HepG2 (cell line): ENCODE data around the gene TSPAN32. TPM values are rescaled to one million over a fixed set of nuclear protein-coding genes. Genes with fewer than 3 reads are reported as not detected.

Experiments
- RBM39 ChIP-seq: fragments of 200-400 bp; formaldehyde crosslinking; IDR thresholded peaks from one replicate; pipeline ENCODE4 v1.6.1; 2018; ENCODE audit warnings: antibody characterized with exemption, mild to moderate bottlenecking, low read depth, low read length; ENCODE audit not compliant: poor library complexity, severe bottlenecking
- STAT5B ChIP-seq: sonication (generic); formaldehyde crosslinking; IDR thresholded peaks from 2 replicates; pipeline ENCODE4 v1.4.0; 2020; ENCODE audit warnings: missing genetic modification reagents
- TCF12 ChIP-seq, 2 experiments: fragments of 450-650 bp in 1 of 2; sonication (generic) in 1 of 2; formaldehyde crosslinking in 1 of 2; IDR thresholded peaks; 2 replicates each; pipeline versions ENCODE4 v1.6.1 to v1.8.0; 2017 to 2022; ENCODE audit warnings: antibody characterized with exemption in 1 of 2, mild to moderate bottlenecking in 1 of 2, missing genetic modification reagents in 1 of 2, moderate library complexity in 1 of 2
- polyA plus RNA-seq, 8 experiments: library from polyadenylated mRNA; depleted of rRNA in 3 of 8; stranded (reverse) in 7 of 8; unstranded in 1 of 8; fragments of >200 nt; fragmentation: Illumina TruSeq in 4 of 8; extraction: Trizol in 4 of 8; gene quantifications; 2 replicates each; pipeline versions ENCODE4 v1.2.1 to v1.2.3, GENCODE V29; 2011 to 2016; ENCODE audit warnings: low read depth in 4 of 8, missing spikeins in 1 of 8, mixed read lengths in 1 of 8; ENCODE audit not compliant: insufficient read depth in 1 of 8
- total RNA-seq, 5 experiments: library from RNA; depleted of rRNA; stranded (reverse); fragments of >200 nt; fragmentation: Illumina TruSeq; extraction: Trizol; gene quantifications; 2 replicates each; pipeline ENCODE4 v1.2.3, GENCODE V29; 2016; ENCODE audit warnings: low read depth in 1 of 5
- TF ChIP-seq, protein P1 (sequence below): sonication (generic); formaldehyde crosslinking; conservative IDR thresholded peaks from 2 replicates; pipeline ENCODE4 v1.4.0; 2020; ENCODE audit warnings: missing genetic modification reagents
- TF ChIP-seq, protein P2 (sequence below): IDR thresholded peaks from 2 replicates; pipeline ENCODE4 v1.6.1; 2016
- TF ChIP-seq, protein P3 (sequence below): sonication (generic); formaldehyde crosslinking; IDR thresholded peaks from 2 replicates; pipeline ENCODE4 v1.4.0; 2020; ENCODE audit warnings: missing genetic modification reagents

The TSPAN32 gene
- total and polyA plus RNA-seq, 2 of the 13 experiments (the other 11 are each of a cell fraction or from before 2014, with no cell fraction given): 0.09 to 0.70 TPM

DNA sequence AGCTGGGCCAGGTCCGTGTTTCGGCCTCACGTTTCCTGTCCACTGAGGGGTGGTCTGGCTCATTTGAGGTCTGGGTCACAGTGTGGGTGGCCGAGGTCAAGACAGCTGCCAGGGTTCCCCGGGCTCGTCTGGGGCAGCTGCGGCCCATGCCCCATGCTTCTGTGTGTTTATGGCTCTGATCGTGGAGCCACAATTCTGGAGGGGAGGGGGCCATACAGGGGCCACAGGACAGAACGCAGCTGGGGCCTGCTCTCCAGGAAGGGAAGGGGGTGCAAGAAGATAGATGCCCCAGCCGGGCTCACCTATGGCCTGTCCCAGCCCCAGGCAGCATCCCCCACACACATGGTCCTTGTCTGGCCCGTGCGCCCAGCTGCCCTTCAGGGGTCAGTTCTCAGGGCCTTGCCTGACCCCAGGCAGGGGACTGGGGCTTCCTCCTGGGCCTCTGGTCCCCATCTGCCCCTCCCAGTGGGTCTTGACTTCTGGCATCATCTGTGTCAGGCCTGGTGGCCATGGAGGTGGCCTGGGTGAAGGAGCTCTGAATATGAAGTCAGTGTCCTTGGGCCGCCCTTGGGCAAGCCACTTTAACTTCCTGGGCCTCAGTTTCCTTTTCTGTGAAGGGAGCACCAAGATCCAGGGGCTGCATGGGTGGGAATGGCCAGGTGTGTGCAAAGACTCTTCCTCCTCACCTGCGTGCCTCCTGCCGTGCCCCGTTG, 8.4 kb downstream of the TSPAN32 start (continued):
- TF ChIP-seq, protein P1, sequence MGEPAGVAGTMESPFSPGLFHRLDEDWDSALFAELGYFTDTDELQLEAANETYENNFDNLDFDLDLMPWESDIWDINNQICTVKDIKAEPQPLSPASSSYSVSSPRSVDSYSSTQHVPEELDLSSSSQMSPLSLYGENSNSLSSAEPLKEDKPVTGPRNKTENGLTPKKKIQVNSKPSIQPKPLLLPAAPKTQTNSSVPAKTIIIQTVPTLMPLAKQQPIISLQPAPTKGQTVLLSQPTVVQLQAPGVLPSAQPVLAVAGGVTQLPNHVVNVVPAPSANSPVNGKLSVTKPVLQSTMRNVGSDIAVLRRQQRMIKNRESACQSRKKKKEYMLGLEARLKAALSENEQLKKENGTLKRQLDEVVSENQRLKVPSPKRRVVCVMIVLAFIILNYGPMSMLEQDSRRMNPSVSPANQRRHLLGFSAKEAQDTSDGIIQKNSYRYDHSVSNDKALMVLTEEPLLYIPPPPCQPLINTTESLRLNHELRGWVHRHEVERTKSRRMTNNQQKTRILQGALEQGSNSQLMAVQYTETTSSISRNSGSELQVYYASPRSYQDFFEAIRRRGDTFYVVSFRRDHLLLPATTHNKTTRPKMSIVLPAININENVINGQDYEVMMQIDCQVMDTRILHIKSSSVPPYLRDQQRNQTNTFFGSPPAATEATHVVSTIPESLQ: no peak
- TF ChIP-seq STAT5B (CRISPR knock-in tag) (no peak), TCF12 (IDR thresholded peaks at IDR 0.05) (no peak), TCF12 (CRISPR knock-in tag; IDR thresholded peaks at IDR 0.05) (no peak), RBM39 (no peak)
- TF ChIP-seq, protein P2, sequence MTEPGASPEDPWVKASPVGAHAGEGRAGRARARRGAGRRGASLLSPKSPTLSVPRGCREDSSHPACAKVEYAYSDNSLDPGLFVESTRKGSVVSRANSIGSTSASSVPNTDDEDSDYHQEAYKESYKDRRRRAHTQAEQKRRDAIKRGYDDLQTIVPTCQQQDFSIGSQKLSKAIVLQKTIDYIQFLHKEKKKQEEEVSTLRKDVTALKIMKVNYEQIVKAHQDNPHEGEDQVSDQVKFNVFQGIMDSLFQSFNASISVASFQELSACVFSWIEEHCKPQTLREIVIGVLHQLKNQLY (CRISPR knock-in tag): no peak
- TF ChIP-seq, protein P3, sequence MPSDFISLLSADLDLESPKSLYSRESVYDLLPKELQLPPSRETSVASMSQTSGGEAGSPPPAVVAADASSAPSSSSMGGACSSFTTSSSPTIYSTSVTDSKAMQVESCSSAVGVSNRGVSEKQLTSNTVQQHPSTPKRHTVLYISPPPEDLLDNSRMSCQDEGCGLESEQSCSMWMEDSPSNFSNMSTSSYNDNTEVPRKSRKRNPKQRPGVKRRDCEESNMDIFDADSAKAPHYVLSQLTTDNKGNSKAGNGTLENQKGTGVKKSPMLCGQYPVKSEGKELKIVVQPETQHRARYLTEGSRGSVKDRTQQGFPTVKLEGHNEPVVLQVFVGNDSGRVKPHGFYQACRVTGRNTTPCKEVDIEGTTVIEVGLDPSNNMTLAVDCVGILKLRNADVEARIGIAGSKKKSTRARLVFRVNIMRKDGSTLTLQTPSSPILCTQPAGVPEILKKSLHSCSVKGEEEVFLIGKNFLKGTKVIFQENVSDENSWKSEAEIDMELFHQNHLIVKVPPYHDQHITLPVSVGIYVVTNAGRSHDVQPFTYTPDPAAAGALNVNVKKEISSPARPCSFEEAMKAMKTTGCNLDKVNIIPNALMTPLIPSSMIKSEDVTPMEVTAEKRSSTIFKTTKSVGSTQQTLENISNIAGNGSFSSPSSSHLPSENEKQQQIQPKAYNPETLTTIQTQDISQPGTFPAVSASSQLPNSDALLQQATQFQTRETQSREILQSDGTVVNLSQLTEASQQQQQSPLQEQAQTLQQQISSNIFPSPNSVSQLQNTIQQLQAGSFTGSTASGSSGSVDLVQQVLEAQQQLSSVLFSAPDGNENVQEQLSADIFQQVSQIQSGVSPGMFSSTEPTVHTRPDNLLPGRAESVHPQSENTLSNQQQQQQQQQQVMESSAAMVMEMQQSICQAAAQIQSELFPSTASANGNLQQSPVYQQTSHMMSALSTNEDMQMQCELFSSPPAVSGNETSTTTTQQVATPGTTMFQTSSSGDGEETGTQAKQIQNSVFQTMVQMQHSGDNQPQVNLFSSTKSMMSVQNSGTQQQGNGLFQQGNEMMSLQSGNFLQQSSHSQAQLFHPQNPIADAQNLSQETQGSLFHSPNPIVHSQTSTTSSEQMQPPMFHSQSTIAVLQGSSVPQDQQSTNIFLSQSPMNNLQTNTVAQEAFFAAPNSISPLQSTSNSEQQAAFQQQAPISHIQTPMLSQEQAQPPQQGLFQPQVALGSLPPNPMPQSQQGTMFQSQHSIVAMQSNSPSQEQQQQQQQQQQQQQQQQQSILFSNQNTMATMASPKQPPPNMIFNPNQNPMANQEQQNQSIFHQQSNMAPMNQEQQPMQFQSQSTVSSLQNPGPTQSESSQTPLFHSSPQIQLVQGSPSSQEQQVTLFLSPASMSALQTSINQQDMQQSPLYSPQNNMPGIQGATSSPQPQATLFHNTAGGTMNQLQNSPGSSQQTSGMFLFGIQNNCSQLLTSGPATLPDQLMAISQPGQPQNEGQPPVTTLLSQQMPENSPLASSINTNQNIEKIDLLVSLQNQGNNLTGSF (CRISPR knock-in tag): no peak
